ENCODE data around the gene SMURF2. TPM values are rescaled to one million over a fixed set of nuclear protein-coding genes. Genes with fewer than 3 reads are reported as not detected.

Gene SMURF2
- polyA plus RNA-seq, 1 of the 3 experiments (the other 2 are of a cell fraction): 36.6 TPM

DNA sequence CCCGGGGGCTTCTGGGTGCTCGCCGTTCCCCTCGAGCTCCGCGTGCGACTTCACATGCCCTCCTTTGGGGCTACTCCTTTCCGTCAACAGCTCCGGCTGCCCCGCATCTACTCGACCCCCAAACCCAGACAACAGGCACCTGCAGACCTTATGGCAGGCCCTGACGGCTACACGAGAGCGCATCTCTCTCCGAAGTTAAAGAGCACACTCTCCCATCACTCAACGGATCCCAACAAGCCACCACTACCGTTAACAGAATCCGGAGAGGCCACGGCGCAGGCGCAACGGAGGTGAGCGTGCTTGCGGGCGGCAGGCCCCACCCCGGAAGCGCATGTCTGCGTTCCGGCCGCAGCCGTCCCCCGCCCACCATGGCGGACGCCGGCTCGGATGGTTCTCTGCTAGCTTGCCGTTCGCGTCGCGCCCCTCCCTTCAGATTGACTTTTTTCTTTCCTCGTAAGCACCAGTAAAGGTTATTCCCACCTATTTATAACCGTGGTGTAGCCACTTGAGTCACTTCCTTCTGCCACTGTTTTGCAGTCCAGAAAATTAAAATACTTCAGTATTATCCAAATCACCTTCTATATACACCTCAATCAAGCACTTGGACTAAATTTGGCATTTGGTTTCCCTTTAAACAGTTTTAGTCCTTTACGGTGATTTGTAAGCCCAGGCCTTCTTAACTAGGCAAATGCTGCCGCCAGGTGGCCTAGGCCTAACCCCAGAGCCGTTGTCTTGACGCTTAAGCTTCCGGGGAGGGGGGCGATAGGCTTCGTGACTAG is 165.1 kb downstream of the SMURF2 start, which contains the start of gene POLG2 (continued):
- TF ChIP-seq, protein P1, sequence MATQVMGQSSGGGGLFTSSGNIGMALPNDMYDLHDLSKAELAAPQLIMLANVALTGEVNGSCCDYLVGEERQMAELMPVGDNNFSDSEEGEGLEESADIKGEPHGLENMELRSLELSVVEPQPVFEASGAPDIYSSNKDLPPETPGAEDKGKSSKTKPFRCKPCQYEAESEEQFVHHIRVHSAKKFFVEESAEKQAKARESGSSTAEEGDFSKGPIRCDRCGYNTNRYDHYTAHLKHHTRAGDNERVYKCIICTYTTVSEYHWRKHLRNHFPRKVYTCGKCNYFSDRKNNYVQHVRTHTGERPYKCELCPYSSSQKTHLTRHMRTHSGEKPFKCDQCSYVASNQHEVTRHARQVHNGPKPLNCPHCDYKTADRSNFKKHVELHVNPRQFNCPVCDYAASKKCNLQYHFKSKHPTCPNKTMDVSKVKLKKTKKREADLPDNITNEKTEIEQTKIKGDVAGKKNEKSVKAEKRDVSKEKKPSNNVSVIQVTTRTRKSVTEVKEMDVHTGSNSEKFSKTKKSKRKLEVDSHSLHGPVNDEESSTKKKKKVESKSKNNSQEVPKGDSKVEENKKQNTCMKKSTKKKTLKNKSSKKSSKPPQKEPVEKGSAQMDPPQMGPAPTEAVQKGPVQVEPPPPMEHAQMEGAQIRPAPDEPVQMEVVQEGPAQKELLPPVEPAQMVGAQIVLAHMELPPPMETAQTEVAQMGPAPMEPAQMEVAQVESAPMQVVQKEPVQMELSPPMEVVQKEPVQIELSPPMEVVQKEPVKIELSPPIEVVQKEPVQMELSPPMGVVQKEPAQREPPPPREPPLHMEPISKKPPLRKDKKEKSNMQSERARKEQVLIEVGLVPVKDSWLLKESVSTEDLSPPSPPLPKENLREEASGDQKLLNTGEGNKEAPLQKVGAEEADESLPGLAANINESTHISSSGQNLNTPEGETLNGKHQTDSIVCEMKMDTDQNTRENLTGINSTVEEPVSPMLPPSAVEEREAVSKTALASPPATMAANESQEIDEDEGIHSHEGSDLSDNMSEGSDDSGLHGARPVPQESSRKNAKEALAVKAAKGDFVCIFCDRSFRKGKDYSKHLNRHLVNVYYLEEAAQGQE (IDR thresholded peaks at IDR 0.05; ENCODE audit: low read depth, low read length): peak; percentile 48; the same call in 1 of the 2 replicates
- TF ChIP-seq CHD2 (IDR thresholded peaks at IDR 0.05; ENCODE audit: low read length, partially characterized antibody): peak; percentile 40
- TF ChIP-seq YY1 (IDR thresholded peaks at IDR 0.05; ENCODE audit: low read depth): peak; percentile 92
- TF ChIP-seq RCOR1 (IDR thresholded peaks at IDR 0.05; ENCODE audit: low read length): peak; percentile 10; the same call in 1 of the 2 replicates
- TF ChIP-seq SIN3A (IDR thresholded peaks at IDR 0.05; ENCODE audit: borderline replicate concordance, low read depth, low read length): peak; percentile 85
- TF ChIP-seq GATA2 (CRISPR knock-in tag; IDR thresholded peaks at IDR 0.05): no peak
- TF ChIP-seq POLR2AphosphoS5 (IDR thresholded peaks at IDR 0.05; ENCODE audit: low read depth, low read length): peak; percentile 98
- TF ChIP-seq, protein P2, sequence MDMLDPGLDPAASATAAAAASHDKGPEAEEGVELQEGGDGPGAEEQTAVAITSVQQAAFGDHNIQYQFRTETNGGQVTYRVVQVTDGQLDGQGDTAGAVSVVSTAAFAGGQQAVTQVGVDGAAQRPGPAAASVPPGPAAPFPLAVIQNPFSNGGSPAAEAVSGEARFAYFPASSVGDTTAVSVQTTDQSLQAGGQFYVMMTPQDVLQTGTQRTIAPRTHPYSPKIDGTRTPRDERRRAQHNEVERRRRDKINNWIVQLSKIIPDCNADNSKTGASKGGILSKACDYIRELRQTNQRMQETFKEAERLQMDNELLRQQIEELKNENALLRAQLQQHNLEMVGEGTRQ (IDR thresholded peaks at IDR 0.05; ENCODE audit: borderline replicate concordance, low read depth, low read length): no peak
- TF ChIP-seq JUND (IDR thresholded peaks at IDR 0.05): peak; percentile 50; the same call in 1 of the 2 replicates
- TF ChIP-seq FOSL2 (IDR thresholded peaks at IDR 0.05; ENCODE audit: borderline replicate concordance, low read depth): peak; percentile 48
- no peak for TF ChIP-seq RXRA (IDR thresholded peaks at IDR 0.05; ENCODE audit: borderline replicate concordance, low read depth)

DNA sequence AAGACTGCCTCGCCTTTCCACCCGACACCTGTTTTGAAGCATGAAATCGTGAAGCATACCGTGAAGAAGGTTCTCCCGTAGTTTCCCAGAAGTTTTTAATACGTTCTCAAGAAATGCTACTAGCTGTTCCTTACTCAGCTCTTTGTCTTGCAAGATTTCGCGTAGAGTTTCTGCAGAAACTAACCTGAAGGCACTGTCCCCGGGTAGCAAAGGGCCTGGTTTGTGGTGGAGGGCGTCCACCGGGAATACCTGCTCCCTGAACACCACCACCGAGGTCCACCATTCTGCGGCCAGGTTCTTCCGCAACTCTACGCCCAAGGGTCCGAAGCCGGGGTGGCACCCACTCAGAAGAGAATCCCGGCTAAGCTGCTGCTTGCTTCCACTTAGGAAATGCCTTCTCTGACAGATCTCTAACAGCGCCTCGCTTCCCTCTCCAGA is 165.7 kb downstream of the SMURF2 start:
- Histone ChIP-seq H3K4me3 (ENCODE audit: low read depth in 2 of 2, low read length in 1 of 2) (peak overlapping the region; percentile 78 to 81), H3K9me2 (no peaks in the 10 kb centered on the region), H3K27me3 (ENCODE audit: insufficient read depth) (no peaks in the 10 kb centered on the region), H3F3A (replicated peaks; ENCODE audit: insufficient read depth) (peaks cover 47% of the 10 kb centered on the region), H3K36me3 (replicated peaks in 1 of 2; ENCODE audit: control insufficient read depth in 1 of 2, insufficient read depth in 2 of 2, low read length in 1 of 2) (peaks cover 55% of the 10 kb centered on the region in 2 experiments), H2AFZ (ENCODE audit: low read depth) (peak overlapping the region; percentile 60; the same call in 1 of the 2 replicates), H3K4me1 (ENCODE audit: control insufficient read depth in 1 of 2, insufficient read depth in 2 of 2, low read depth in 1 of 2, low read length in 1 of 2) (peaks cover 24% of the 10 kb centered on the region in 2 experiments), H3K79me2 (ENCODE audit: insufficient read depth) (peaks cover 70% of the 10 kb centered on the region), H3K9me3 (no peaks in the 10 kb centered on the region), H3K27ac (ENCODE audit: low read depth in 2 of 2, low read length in 1 of 2) (peak overlapping the region; percentile 87 to 99), H3K9ac (peak overlapping the region; percentile 67), H3K4me2 (peak overlapping the region; percentile 90), H4K20me1 (ENCODE audit: insufficient read depth) (peaks cover 43% of the 10 kb centered on the region)
- ChIA-PET CTCF (interaction anchor here (0.6 to 13.6 kb wide), 14 partner anchors 9 to 281 kb away, joined by 3 to 122 read pairs (median 4); partner anchors contain the start of genes CEP95 and DDX5), POLR2A (interaction anchor here (0.7 to 4.2 kb wide), 7 partner anchors 8 to 166 kb away, joined by 3 to 140 read pairs (median 5); partner anchors contain the start of genes CEP95 and DDX5)
- under 1% methylated on average over 20 of the region's 20 CpGs for WGBS (ENCODE audit: low lambda C conversion rate)
- TF ChIP-seq JUND (IDR thresholded peaks at IDR 0.05) (no peak), NRF1 (IDR thresholded peaks at IDR 0.05; ENCODE audit: low read depth, low read length) (no peak), RXRA (IDR thresholded peaks at IDR 0.05; ENCODE audit: borderline replicate concordance, low read depth) (no peak), FOXM1 (IDR thresholded peaks at IDR 0.05; ENCODE audit: low read depth) (no peak), EZH2phosphoT487 (IDR thresholded peaks at IDR 0.05; ENCODE audit: borderline replicate concordance, low read depth) (no peak), RCOR1 (IDR thresholded peaks at IDR 0.05; ENCODE audit: low read length) (no peak), MEF2A (IDR thresholded peaks at IDR 0.05; ENCODE audit: borderline replicate concordance, low read depth) (no peak)
- TF ChIP-seq, protein P3, sequence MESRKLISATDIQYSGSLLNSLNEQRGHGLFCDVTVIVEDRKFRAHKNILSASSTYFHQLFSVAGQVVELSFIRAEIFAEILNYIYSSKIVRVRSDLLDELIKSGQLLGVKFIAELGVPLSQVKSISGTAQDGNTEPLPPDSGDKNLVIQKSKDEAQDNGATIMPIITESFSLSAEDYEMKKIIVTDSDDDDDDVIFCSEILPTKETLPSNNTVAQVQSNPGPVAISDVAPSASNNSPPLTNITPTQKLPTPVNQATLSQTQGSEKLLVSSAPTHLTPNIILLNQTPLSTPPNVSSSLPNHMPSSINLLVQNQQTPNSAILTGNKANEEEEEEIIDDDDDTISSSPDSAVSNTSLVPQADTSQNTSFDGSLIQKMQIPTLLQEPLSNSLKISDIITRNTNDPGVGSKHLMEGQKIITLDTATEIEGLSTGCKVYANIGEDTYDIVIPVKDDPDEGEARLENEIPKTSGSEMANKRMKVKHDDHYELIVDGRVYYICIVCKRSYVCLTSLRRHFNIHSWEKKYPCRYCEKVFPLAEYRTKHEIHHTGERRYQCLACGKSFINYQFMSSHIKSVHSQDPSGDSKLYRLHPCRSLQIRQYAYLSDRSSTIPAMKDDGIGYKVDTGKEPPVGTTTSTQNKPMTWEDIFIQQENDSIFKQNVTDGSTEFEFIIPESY (IDR thresholded peaks at IDR 0.05; ENCODE audit: borderline replicate concordance, low read depth): no peak
- no peak for DNase-seq
